OCI-LY7 (cell line): Measurements from ENCODE around the gene SERTAD1. TPM values are rescaled to one million over a fixed set of nuclear protein-coding genes. Genes with fewer than 3 reads are reported as not detected.

ENCODE experiments used
- BruUV-seq: library from RNA; stranded (reverse); fragments of 400-500 nt; replicated peaks from 2 replicates; lab custom pipeline; 2021; lab: Mats Ljungman, UMichigan
- CTCF ChIA-PET: fragments of 300-600 bp; sonication (Branson Sonifier 250); formaldehyde crosslinking; loops from one replicate; lab custom pipeline; 2022; ENCODE audit warnings: antibody characterized with exemption; ENCODE audit not compliant: unreplicated experiment; lab: Charles Lee
- POLR2A ChIA-PET: fragments of 300-600 bp; sonication (Branson Sonifier 250); formaldehyde crosslinking; loops from one replicate; lab custom pipeline; 2022; ENCODE audit warnings: antibody characterized with exemption; lab: Charles Lee
- DNase-seq: peaks from one replicate; pipeline ENCODE4 v3.0.0-alpha.2; 2015; ENCODE audit warnings: low spot score
- H2AFZ ChIP-seq: fragments of 200-600 bp; sonication (generic), shearing (Covaris generic); 2 replicates; pipeline ENCODE4 v1.6.1; 2014; ENCODE audit warnings: mild to moderate bottlenecking, antibody characterized with exemption, low read length, moderate library complexity
- H3K27ac ChIP-seq: fragments of 200-600 bp; sonication (generic); 2 replicates; pipeline ENCODE4 v1.5.1; 2014; ENCODE audit warnings: mixed run types, low read depth, mild to moderate bottlenecking, moderate library complexity, low read length, inconsistent platforms; ENCODE audit not compliant: poor library complexity, severe bottlenecking
- H3K36me3 ChIP-seq: fragments of 200-600 bp; sonication (generic); 2 replicates; pipeline ENCODE4 v1.6.1; 2014; ENCODE audit warnings: mild to moderate bottlenecking, antibody characterized with exemption, low read length, moderate library complexity, mixed read lengths; ENCODE audit not compliant: insufficient read depth
- H3K4me1 ChIP-seq: fragments of 200-600 bp; sonication (generic); 2 replicates; pipeline ENCODE4 v1.5.1; 2014; ENCODE audit warnings: mild to moderate bottlenecking, low read length; ENCODE audit not compliant: insufficient read depth, poor library complexity, severe bottlenecking
- H3K4me2 ChIP-seq: fragments of 200-600 bp; sonication (generic); 2 replicates; pipeline ENCODE4 v1.6.1; 2014; ENCODE audit warnings: mild to moderate bottlenecking, low read length
- H3K4me3 ChIP-seq: fragments of 200-600 bp; sonication (generic); 2 replicates; pipeline ENCODE4 v1.5.1; 2014; ENCODE audit warnings: mild to moderate bottlenecking, low read depth, low read length; ENCODE audit not compliant: poor library complexity, severe bottlenecking
- H3K79me2 ChIP-seq: fragments of 200-600 bp; sonication (generic); 2 replicates; pipeline ENCODE4 v1.6.1; 2016; ENCODE audit warnings: low read depth, mild to moderate bottlenecking, low read length, moderate library complexity, mixed read lengths; ENCODE audit not compliant: insufficient read depth
- H3K9me2 ChIP-seq: fragments of 200-600 bp; sonication (generic); 2 replicates; pipeline ENCODE4 v1.6.1; 2016; ENCODE audit warnings: mild to moderate bottlenecking, low read length, mixed read lengths; ENCODE audit not compliant: insufficient read depth
- H3K9me3 ChIP-seq: fragments of 200-600 bp; sonication (generic); 2 replicates; pipeline ENCODE4 v1.6.1; 2014; ENCODE audit warnings: mild to moderate bottlenecking, mixed run types, low read length, mixed read lengths
- H4K20me1 ChIP-seq: fragments of 200-600 bp; sonication (generic); 2 replicates; pipeline ENCODE4 v1.6.1; 2014; ENCODE audit warnings: mild to moderate bottlenecking, antibody characterized with exemption, low read length, moderate library complexity, mixed read lengths; ENCODE audit not compliant: insufficient read depth
- CTCF ChIP-seq: fragments of 200-600 bp; sonication (generic); conservative IDR thresholded peaks from 2 replicates; pipeline ENCODE4 v1.5.1; 2014; ENCODE audit warnings: mild to moderate bottlenecking, antibody characterized with exemption, low read length, moderate library complexity, mixed read lengths
- EZH2phosphoT487 ChIP-seq: fragments of 200-600 bp; sonication (generic); IDR thresholded peaks from 2 replicates; pipeline ENCODE4 v1.6.1; 2018; ENCODE audit warnings: low read depth, borderline replicate concordance, mild to moderate bottlenecking, mixed run types, antibody characterized with exemption, low read length, moderate library complexity, mixed read lengths
- intact Hi-C: fragments of 100-400 bp; cut with micrococcal nuclease; formaldehyde crosslinking; loops from one replicate; pipeline ENCODE4 v1.10.0; 2022; ENCODE audit not compliant: unreplicated experiment
- total RNA-seq, 2 experiments: library from RNA; depleted of rRNA in 1 of 2; stranded (reverse); fragments of >200 nt in 1 of 2; shearing (Covaris generic) in 1 of 2; gene quantifications; 2 replicates each; pipeline ENCODE4 v1.2.3, GENCODE V29; 2014 to 2022

Gene SERTAD1
- total RNA-seq, 2 experiments from 2014 or later, result 5.7 to 6.1 TPM

DNA sequence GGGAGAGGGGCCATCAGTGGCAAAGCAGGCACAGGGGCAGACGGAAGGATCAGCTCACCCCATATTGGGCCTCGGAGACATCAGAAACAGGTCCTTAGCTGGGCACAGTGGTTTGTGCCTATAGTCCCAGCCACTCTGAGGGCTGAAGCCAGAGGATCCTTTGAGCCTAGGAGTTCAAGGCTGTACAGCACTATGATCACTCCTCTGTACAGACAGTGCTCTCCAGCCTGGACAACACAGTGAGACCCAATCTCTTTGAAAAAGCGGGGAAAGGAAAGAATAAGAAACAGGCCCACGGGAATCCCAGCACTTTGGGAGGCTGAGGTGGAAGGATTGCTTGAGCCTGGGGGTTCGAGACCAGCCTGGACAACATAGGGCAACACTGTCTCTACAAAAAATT is 6.0 kb downstream of the SERTAD1 start:
- no peaks in the 10 kb centered on the region for H3K9me3 ChIP-seq
- H4K20me1 ChIP-seq, result no peaks in the 10 kb centered on the region
- H2AFZ ChIP-seq, result no peak overlapping the region
- no peak overlapping the region for H3K4me3 ChIP-seq
- DNase-seq, result no peak
- H3K4me1 ChIP-seq, result peaks cover 31% of the 10 kb centered on the region
- no peak overlapping the region for H3K4me2 ChIP-seq
- BruUV-seq, result no TSS peak
- peaks cover 9% of the 10 kb centered on the region; the same call in 1 of the 2 replicates for H3K79me2 ChIP-seq
- POLR2A ChIA-PET, result interaction anchor here (0.7 to 1.5 kb wide), 4 partner anchors 8 to 63 kb away, joined by 3 to 6 read pairs (median 4); no protein-coding TSS in a partner anchor
- no peak overlapping the region for H3K27ac ChIP-seq
- intact Hi-C loops, result loop anchor here (1.0 to 10.0 kb wide), 3 partner anchors 25 to 135 kb away; partner anchors contain the start of genes AKT2, BLVRB and SERTAD3
- TF ChIP-seq CTCF (no peak), EZH2phosphoT487 (no peak)
- H3K9me2 ChIP-seq, result no peaks in the 10 kb centered on the region
- peaks cover 10% of the 10 kb centered on the region; the same call in 1 of the 2 replicates for H3K36me3 ChIP-seq
- CTCF ChIA-PET, result interaction anchor here (0.5 to 1.2 kb wide), 2 partner anchors 9 to 39 kb away, joined by 3 to 10 read pairs; no protein-coding TSS in a partner anchor

DNA sequence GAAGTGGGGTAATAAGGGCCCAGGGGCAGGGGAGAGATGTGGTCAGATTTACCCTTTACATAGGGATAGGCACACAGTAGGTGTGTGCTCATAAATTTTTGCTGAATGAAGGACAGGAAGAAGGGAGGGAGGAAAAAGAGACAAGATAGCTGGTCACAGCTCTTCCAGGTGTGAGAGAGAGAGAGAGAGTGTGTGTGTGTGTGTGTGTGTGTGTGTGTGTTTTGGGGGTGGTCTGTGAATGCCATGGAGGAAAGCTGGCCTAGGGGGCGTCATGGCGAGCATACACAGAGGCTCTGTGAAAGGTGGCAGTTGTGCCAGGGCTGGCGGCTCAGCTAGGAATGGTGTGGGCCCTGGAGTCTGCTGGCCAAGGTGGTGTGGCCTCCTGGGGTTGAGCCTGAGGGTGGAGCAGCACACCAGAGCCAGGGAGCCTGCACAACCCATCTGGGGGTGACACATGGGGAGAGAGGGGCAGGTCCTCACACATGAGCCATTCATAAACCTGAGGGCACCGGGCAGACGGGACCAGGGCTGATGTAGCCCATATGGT is 6.7 kb downstream of the SERTAD1 start:
- no peaks in the 10 kb centered on the region for H4K20me1 ChIP-seq
- no peaks in the 10 kb centered on the region for H3K9me2 ChIP-seq
- no TSS peak for BruUV-seq
- TF ChIP-seq CTCF (0 out of 2 replicates have a peak, but pooled peaks have one; percentile 19), EZH2phosphoT487 (no peak)
- H3K4me2 ChIP-seq, result no peak overlapping the region
- H3K4me3 ChIP-seq, result no peak overlapping the region
- H3K36me3 ChIP-seq, result peaks cover 10% of the 10 kb centered on the region; the same call in 1 of the 2 replicates
- intact Hi-C loops, result no loop called here
- CTCF ChIA-PET, result no interaction called here
- no peaks in the 10 kb centered on the region for H3K9me3 ChIP-seq
- H3K4me1 ChIP-seq, result peaks cover 26% of the 10 kb centered on the region
- no peak overlapping the region for H2AFZ ChIP-seq
- peaks cover 2% of the 10 kb centered on the region; the same call in 1 of the 2 replicates for H3K79me2 ChIP-seq
- POLR2A ChIA-PET, result no interaction called here
- no peak for DNase-seq
- no peak overlapping the region for H3K27ac ChIP-seq

DNA sequence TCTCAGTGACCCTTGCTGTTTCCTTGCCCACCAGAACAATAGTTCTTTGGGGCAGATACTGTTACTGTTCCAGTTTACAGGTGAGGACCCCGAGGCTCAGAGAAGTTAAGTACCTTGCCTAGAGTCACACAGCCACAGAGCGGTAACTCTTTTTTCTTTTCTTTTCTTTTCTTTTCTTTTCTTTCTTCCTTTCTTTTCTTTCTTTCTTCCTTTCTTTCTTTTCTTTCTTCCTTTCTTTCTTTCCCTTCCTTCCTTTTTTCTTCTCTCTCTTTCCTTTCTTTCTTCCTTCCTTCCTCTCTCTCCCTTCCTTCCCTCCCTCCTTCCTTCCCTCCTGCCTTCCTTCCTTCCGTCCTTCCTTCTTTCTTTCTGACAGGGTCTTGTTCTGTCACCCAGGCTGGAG is 7.8 kb downstream of the SERTAD1 start:
- Histone ChIP-seq H3K4me3 (no peak overlapping the region), H2AFZ (no peak overlapping the region), H4K20me1 (no peaks in the 10 kb centered on the region), H3K79me2 (no peaks in the 10 kb centered on the region), H3K27ac (no peak overlapping the region), H3K4me1 (peaks cover 24% of the 10 kb centered on the region), H3K36me3 (peaks cover 10% of the 10 kb centered on the region; the same call in 1 of the 2 replicates), H3K9me3 (no peaks in the 10 kb centered on the region), H3K9me2 (no peaks in the 10 kb centered on the region), H3K4me2 (no peak overlapping the region)
- ChIA-PET POLR2A (no interaction called here), CTCF (no interaction called here)
- TF ChIP-seq CTCF (no peak), EZH2phosphoT487 (no peak)
- no peak for DNase-seq
- intact Hi-C loops, result no loop called here
- no TSS peak for BruUV-seq
